ENCODE data around the gene PCDHGC5. TPM values are rescaled to one million over a fixed set of nuclear protein-coding genes. Genes with fewer than 3 reads are reported as not detected.

Gene PCDHGC5
- total RNA-seq, 2 donors from 2014 or later: 0.71 to 1.8 TPM

DNA sequence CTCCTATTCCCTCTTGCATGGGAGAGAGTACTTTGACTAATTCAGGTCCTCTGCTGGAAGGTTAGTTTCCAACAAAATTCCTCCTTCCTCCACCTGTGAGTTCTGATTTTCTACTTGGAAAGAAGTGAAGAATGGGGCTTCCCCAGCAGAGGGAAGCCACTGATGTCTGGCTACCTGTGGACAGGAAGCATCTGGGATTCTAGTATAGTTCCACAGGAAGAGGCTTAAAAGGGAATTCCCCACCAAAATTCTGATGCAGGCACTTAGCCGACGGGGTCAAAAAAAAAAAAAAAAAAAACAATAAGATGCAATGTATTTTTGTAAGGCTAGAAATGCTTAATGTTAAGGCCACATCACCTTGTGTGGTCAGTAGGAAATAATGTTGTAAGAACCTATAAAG is 33.4 kb downstream of the PCDHGC5 start:
- no peaks in the 10 kb centered on the region for H3K27me3 Mint-ChIP-seq (ENCODE audit: insufficient read depth)
- H3K9me3 Mint-ChIP-seq: no peaks in the 10 kb centered on the region
- no peak overlapping the region for H3K27ac Mint-ChIP-seq
- no peak for DNase-seq
- no peak overlapping the region for H3K4me3 Mint-ChIP-seq
- Histone ChIP-seq H3K27ac (ENCODE audit: low read depth, low read length) (no peak overlapping the region), H3K27me3 (ENCODE audit: control insufficient read depth, insufficient read depth, low read length, poor library complexity, severe bottlenecking) (no peaks in the 10 kb centered on the region), H3K9ac (ENCODE audit: extremely low read depth, low read length, poor library complexity, severe bottlenecking) (no peak overlapping the region), H3K4me1 (ENCODE audit: control insufficient read depth, insufficient read depth, low read length) (peaks cover 12% of the 10 kb centered on the region), H3K4me3 (ENCODE audit: low read length) (no peak overlapping the region), H3K9me3 (ENCODE audit: control insufficient read depth, low read length) (no peaks in the 10 kb centered on the region), H3K36me3 (ENCODE audit: control insufficient read depth, insufficient read depth, low read length) (peaks cover 86% of the 10 kb centered on the region)
- peaks cover 79% of the 10 kb centered on the region for H3K36me3 Mint-ChIP-seq (ENCODE audit: low read depth)
- 94% methylated on average over 2 of the region's 2 CpGs for WGBS, 2 experiments (ENCODE audit: insufficient coverage in 1 of 2, insufficient read length in 1 of 2)
- H3K4me1 Mint-ChIP-seq: peaks cover 18% of the 10 kb centered on the region
- TF ChIP-seq, protein P1, sequence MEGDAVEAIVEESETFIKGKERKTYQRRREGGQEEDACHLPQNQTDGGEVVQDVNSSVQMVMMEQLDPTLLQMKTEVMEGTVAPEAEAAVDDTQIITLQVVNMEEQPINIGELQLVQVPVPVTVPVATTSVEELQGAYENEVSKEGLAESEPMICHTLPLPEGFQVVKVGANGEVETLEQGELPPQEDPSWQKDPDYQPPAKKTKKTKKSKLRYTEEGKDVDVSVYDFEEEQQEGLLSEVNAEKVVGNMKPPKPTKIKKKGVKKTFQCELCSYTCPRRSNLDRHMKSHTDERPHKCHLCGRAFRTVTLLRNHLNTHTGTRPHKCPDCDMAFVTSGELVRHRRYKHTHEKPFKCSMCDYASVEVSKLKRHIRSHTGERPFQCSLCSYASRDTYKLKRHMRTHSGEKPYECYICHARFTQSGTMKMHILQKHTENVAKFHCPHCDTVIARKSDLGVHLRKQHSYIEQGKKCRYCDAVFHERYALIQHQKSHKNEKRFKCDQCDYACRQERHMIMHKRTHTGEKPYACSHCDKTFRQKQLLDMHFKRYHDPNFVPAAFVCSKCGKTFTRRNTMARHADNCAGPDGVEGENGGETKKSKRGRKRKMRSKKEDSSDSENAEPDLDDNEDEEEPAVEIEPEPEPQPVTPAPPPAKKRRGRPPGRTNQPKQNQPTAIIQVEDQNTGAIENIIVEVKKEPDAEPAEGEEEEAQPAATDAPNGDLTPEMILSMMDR (conservative IDR thresholded peaks at IDR 0.05): no peak

DNA sequence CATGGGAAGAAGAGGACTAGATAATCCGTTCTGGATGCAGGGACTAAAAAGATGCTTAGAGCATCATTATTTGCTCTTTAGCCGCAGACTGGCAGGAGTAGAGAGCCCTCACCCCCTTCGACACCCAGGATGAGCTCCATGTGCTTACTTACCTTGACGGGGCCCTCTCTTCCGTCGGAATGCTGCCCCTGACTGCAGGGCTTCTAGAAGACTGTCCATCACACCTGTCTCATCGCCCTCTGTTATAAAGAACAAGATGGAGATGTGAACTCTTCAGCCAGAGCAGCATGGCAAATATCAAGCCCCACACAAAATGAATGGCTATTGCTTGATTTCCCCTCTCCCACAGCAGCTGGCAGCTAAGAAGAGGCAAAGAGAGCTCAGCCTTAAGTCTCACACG is 35.1 kb downstream of the PCDHGC5 start:
- Mint-ChIP-seq H3K27me3 (ENCODE audit: insufficient read depth) (no peaks in the 10 kb centered on the region), H3K4me1 (peaks cover 18% of the 10 kb centered on the region), H3K9me3 (no peaks in the 10 kb centered on the region), H3K4me3 (no peak overlapping the region), H3K27ac (peak overlapping the region; percentile 87), H3K36me3 (ENCODE audit: low read depth) (peaks cover 67% of the 10 kb centered on the region)
- no peak for DNase-seq
- Histone ChIP-seq H3K9ac (ENCODE audit: extremely low read depth, low read length, poor library complexity, severe bottlenecking) (no peak overlapping the region), H3K27ac (ENCODE audit: low read depth, low read length) (no peak overlapping the region), H3K27me3 (ENCODE audit: control insufficient read depth, insufficient read depth, low read length, poor library complexity, severe bottlenecking) (no peaks in the 10 kb centered on the region), H3K36me3 (ENCODE audit: control insufficient read depth, insufficient read depth, low read length) (peaks cover 86% of the 10 kb centered on the region), H3K4me3 (ENCODE audit: low read length) (no peak overlapping the region), H3K9me3 (ENCODE audit: control insufficient read depth, low read length) (no peaks in the 10 kb centered on the region), H3K4me1 (ENCODE audit: control insufficient read depth, insufficient read depth, low read length) (peaks cover 12% of the 10 kb centered on the region)
- WGBS, 2 experiments (ENCODE audit: insufficient coverage in 1 of 2, insufficient read length in 1 of 2): 90 to 91% methylated on average over 6 to 8 of the region's 8 CpGs
- TF ChIP-seq, protein P1 (conservative IDR thresholded peaks at IDR 0.05): no peak

DNA sequence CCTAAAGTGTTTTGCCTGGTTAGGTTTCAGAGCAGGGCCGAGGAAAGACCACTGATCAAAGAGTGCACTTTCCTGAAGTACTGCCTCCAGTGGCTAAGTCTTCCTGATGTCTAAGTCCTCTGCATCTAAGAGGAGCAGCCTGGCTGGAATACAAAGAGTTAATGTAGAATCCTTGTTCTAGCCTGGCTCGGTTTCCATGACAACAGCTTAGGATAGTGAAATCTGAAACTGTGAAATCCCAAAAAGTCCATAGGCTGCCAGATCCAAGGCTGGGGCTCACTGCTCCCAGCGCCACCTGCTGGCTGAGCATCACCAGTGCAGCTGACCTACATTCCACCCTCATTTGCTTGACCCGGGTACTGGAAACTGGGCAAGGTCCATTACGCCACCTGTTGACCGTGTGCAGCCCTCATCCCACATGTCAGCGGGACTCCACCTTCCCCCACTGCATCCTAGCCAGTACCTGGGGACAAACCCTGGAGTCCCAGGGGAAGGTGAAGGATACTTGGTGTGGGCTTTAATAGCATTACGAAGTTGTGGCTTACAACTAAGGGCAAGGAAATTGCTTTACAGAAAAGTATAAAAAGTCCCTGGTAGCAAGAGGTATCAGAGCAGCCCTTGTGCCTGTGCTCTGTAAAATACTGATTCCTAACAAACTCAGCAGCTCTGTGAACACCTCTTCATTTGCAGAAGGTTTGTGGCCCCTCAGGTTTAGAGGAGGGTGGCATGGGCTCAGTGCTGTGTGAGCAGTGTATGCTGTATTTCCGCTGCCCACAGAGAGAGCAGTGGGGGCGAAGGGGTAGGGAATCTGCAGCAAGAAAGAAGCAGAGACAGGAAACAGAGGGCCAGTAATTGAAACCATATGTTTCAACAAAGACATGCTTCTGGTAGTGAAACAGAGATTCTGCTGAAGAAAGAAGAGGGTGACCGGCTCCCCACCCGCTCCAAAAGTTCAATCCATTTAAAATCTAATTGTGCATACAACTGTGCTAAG is 36.0 kb downstream of the PCDHGC5 start:
- H3K4me1 Mint-ChIP-seq: peaks cover 18% of the 10 kb centered on the region
- DNase-seq: peak; percentile 99
- no peaks in the 10 kb centered on the region for H3K9me3 ChIP-seq (ENCODE audit: control insufficient read depth, low read length)
- no peak overlapping the region for H3K9ac ChIP-seq (ENCODE audit: extremely low read depth, low read length, poor library complexity, severe bottlenecking)
- peak overlapping the region; percentile 87 for H3K27ac Mint-ChIP-seq
- H3K4me3 Mint-ChIP-seq: no peak overlapping the region
- peaks cover 83% of the 10 kb centered on the region for H3K36me3 ChIP-seq (ENCODE audit: control insufficient read depth, insufficient read depth, low read length)
- H3K27me3 Mint-ChIP-seq (ENCODE audit: insufficient read depth): no peaks in the 10 kb centered on the region
- 39 to 54% methylated on average over 7 to 12 of the region's 12 CpGs for WGBS, 2 experiments (ENCODE audit: insufficient coverage in 1 of 2, insufficient read length in 1 of 2)
- no peak overlapping the region for H3K4me3 ChIP-seq (ENCODE audit: low read length)
- TF ChIP-seq, protein P1 (conservative IDR thresholded peaks at IDR 0.05): peak; percentile 100
- peak overlapping the region; percentile 69 for H3K27ac ChIP-seq (ENCODE audit: low read depth, low read length)
- H3K9me3 Mint-ChIP-seq: no peaks in the 10 kb centered on the region
- peaks cover 58% of the 10 kb centered on the region for H3K36me3 Mint-ChIP-seq (ENCODE audit: low read depth)
- H3K4me1 ChIP-seq (ENCODE audit: control insufficient read depth, insufficient read depth, low read length): peaks cover 12% of the 10 kb centered on the region
- no peaks in the 10 kb centered on the region for H3K27me3 ChIP-seq (ENCODE audit: control insufficient read depth, insufficient read depth, low read length, poor library complexity, severe bottlenecking)
